ENCODE data around the gene ATP5PO. TPM values are rescaled to one million over a fixed set of nuclear protein-coding genes. Genes with fewer than 3 reads are reported as not detected.

Gene ATP5PO
- polyA plus RNA-seq, 12 donors, result 188 to 339 (median 315) TPM; not detected in 1

Other genes with a start within 250 kb of the ATP5PO start
- gene MRPS6, start 157.8 kb upstream of the ATP5PO start, polyA plus RNA-seq (ENCODE audit: insufficient read length in 12 of 12), result 10 to 100 TPM in 11 of 12 donors, not detected in 1; 35.1 to 54.7 (median 42.6) TPM
- 1 to 10 TPM in 11 of 12 donors, not detected in 1; 3.9 to 8.7 (median 6.1) TPM for gene SLC5A3, start 157.8 kb upstream of the ATP5PO start, polyA plus RNA-seq (ENCODE audit: insufficient read length in 12 of 12)